CD14-positive monocyte (primary cell): ENCODE data around the gene CEP97. TPM values are rescaled to one million over a fixed set of nuclear protein-coding genes. Genes with fewer than 3 reads are reported as not detected.
A peak's percentile ranks its signal among the peaks of the same experiment; 100 is the strongest.

Source experiments
- DNase-seq, 3 donors: peaks; one replicate each; pipeline ENCODE4 v3.0.0-alpha.2; 2011 to 2022
- H2AFZ ChIP-seq: 2 replicates; pipeline ENCODE4 v1.6.0; 2012; ENCODE audit warnings: mild to moderate bottlenecking, low read depth, low read length, inconsistent platforms; ENCODE audit not compliant: insufficient read depth, poor library complexity, severe bottlenecking
- H3K27ac ChIP-seq, 2 donors: 1 replicate in 1 of 2; 2 replicates in 1 of 2; pipeline ENCODE4 v1.5.1; 2012 to 2013; ENCODE audit warnings: low read length in 2 of 2, control low read depth in 1 of 2, inconsistent platforms in 1 of 2, low read depth in 1 of 2, mild to moderate bottlenecking in 1 of 2
- H3K27me3 ChIP-seq, 2 donors: one replicate each; pipeline versions ENCODE4 v1.6.0 to v1.6.1; 2011 to 2013; ENCODE audit warnings: low read length in 2 of 2; ENCODE audit not compliant: control insufficient read depth in 2 of 2, insufficient read depth in 2 of 2
- H3K36me3 ChIP-seq, 2 donors: replicated peaks in 1 of 2; 1 replicate in 1 of 2; 2 replicates in 1 of 2; pipeline versions ENCODE4 v1.5.1 to v1.6.1; 2012 to 2013; ENCODE audit warnings: low read length in 2 of 2, control low read depth in 1 of 2, inconsistent platforms in 1 of 2, mild to moderate bottlenecking in 1 of 2; ENCODE audit not compliant: insufficient read depth in 2 of 2, control insufficient read depth in 1 of 2
- H3K4me1 ChIP-seq, 2 donors: 1 replicate in 1 of 2; 2 replicates in 1 of 2; pipeline versions ENCODE4 v1.5.1 to v1.6.1; 2012 to 2013; ENCODE audit warnings: low read length in 2 of 2, control low read depth in 1 of 2, inconsistent platforms in 1 of 2, mild to moderate bottlenecking in 1 of 2, moderate library complexity in 1 of 2; ENCODE audit not compliant: insufficient read depth in 2 of 2, control insufficient read depth in 1 of 2
- H3K4me2 ChIP-seq: replicated peaks from 2 replicates; pipeline ENCODE3; 2012; ENCODE audit warnings: low read length, moderate library complexity, mild to moderate bottlenecking; ENCODE audit not compliant: poor library complexity, severe bottlenecking; ENCODE audit errors: extremely low read depth
- H3K4me3 ChIP-seq, 3 experiments: fragments of 200-600 bp in 1 of 3; sonication (generic) in 1 of 3; replicated peaks in 1 of 3; 1 replicate in 2 of 3; 2 replicates in 1 of 3; pipeline ENCODE4 v1.5.1; 2011 to 2013; ENCODE audit warnings: low read length in 3 of 3, mild to moderate bottlenecking in 3 of 3, control low read depth in 2 of 3, low read depth in 2 of 3, inconsistent platforms in 1 of 3, moderate library complexity in 1 of 3
- H3K79me2 ChIP-seq: 2 replicates; pipeline ENCODE4 v1.6.0; 2012; ENCODE audit warnings: mild to moderate bottlenecking, control low read depth, inconsistent platforms, low read length, moderate library complexity; ENCODE audit not compliant: insufficient read depth
- H3K9ac ChIP-seq: 2 replicates; pipeline ENCODE4 v1.6.0; 2017; ENCODE audit warnings: low read length, mild to moderate bottlenecking; ENCODE audit not compliant: insufficient read depth, poor library complexity, severe bottlenecking
- H3K9me3 ChIP-seq, 2 donors: replicated peaks in 1 of 2; 1 replicate in 1 of 2; 2 replicates in 1 of 2; pipeline versions ENCODE4 v1.5.1 to v1.6.1; 2012 to 2013; ENCODE audit warnings: low read length in 2 of 2, control low read depth in 1 of 2; ENCODE audit not compliant: control insufficient read depth in 1 of 2, insufficient read depth in 1 of 2
- H4K20me1 ChIP-seq: 2 replicates; pipeline ENCODE4 v1.6.0; 2012; ENCODE audit warnings: mild to moderate bottlenecking, low read length, control low read depth, moderate library complexity; ENCODE audit not compliant: insufficient read depth
- H3K27ac Mint-ChIP-seq, 7 donors: one replicate each; pipeline ENCODE4 v1.8.0; 2020; ENCODE audit warnings: mild to moderate bottlenecking in 7 of 7, mixed read lengths in 7 of 7, moderate library complexity in 6 of 7, inconsistent platforms in 2 of 7
- H3K27me3 Mint-ChIP-seq, 3 donors: one replicate each; pipeline ENCODE4 v1.8.0; 2021 to 2022; ENCODE audit warnings: low read depth in 3 of 3, mild to moderate bottlenecking in 3 of 3, mixed read lengths in 3 of 3, moderate library complexity in 3 of 3, inconsistent platforms in 1 of 3
- H3K36me3 Mint-ChIP-seq, 2 donors: one replicate each; pipeline ENCODE4 v1.8.0; 2020; ENCODE audit warnings: mixed read lengths in 2 of 2, inconsistent platforms in 1 of 2, mild to moderate bottlenecking in 1 of 2
- H3K4me1 Mint-ChIP-seq: one replicate; pipeline ENCODE4 v1.8.0; 2020; ENCODE audit warnings: mild to moderate bottlenecking, mixed read lengths
- H3K4me3 Mint-ChIP-seq, 2 donors: one replicate each; pipeline ENCODE4 v1.8.0; 2020; ENCODE audit warnings: mild to moderate bottlenecking in 2 of 2, mixed read lengths in 2 of 2, moderate library complexity in 1 of 2
- H3K9me3 Mint-ChIP-seq, 7 donors: one replicate each; pipeline ENCODE4 v1.8.0; 2020 to 2022; ENCODE audit warnings: mixed read lengths in 7 of 7, mild to moderate bottlenecking in 6 of 7, moderate library complexity in 6 of 7, inconsistent platforms in 2 of 7
- WGBS: methylation state at CpG from one replicate; pipeline ENCODE4 v1.1.5; 2013; ENCODE audit warnings: missing lambda C conversion rate; ENCODE audit not compliant: insufficient coverage; 5-methylcytosine and 5-hydroxymethylcytosine counted together
- intact Hi-C, 2 donors: fragments of 100-400 bp; cut with micrococcal nuclease; formaldehyde crosslinking; loops; one replicate each; pipeline versions ENCODE4 v1.15.0 to v1.15.1; 2023
- polyA plus RNA-seq, 3 donors: library from polyadenylated mRNA; depleted of rRNA in 1 of 3; unstranded in 2 of 3; stranded (reverse) in 1 of 3; fragments of 300-500 nt in 2 of 3; fragments of >200 nt in 1 of 3; fragmentation: Illumina TruSeq in 2 of 3; gene quantifications; 1 replicate in 2 of 3; 2 replicates in 1 of 3; pipeline ENCODE4 v1.2.3, GENCODE V29; 2012 to 2021
- TF ChIP-seq, protein P1 (sequence below): fragments of 200-600 bp; IDR thresholded peaks from one replicate; pipeline ENCODE4 v1.8.0; 2022; ENCODE audit warnings: antibody characterized with exemption, mild to moderate bottlenecking

The CEP97 gene
- polyA plus RNA-seq, 3 donors, result 0.79 to 1.7 (median 1.5) TPM

DNA sequence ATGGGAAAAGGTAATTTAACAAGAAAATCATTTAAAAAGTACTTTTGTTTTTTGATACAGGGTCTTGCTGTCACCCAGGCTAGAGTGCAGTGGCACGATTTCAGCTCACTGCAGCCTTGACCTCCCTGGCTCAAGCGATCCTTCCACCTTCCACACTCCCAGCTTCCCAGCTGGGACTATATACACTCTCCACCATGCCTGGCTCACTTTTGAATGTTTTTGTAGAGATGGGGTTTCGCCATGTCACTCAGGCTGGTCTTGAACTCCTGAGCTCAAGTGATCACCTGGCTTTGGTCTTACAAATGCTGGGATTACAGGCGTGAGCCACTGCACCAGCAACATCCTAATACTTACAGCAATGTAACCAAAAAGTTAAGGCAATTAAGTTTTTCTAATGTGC, 43.9 kb upstream of the CEP97 start:
- Mint-ChIP-seq H3K36me3 (peaks cover 41 to 53% of the 10 kb centered on the region in 2 donors), H3K27me3 (no peaks in the 10 kb centered on the region), H3K27ac (peak overlapping the region in 4 of 7 donors; percentile 2 to 82 (median 34)), H3K9me3 (no peaks in the 10 kb centered on the region), H3K4me1 (peaks cover 23% of the 10 kb centered on the region), H3K4me3 (no peak overlapping the region)
- H3K4me2 ChIP-seq, result no peak overlapping the region
- H3K9ac ChIP-seq, result no peak overlapping the region
- DNase-seq, result no peak
- intact Hi-C loops, result no loop called here
- peaks cover 56 to 62% of the 10 kb centered on the region in 2 donors for H3K36me3 ChIP-seq
- no peak overlapping the region for H3K4me3 ChIP-seq
- TF ChIP-seq, protein P1, sequence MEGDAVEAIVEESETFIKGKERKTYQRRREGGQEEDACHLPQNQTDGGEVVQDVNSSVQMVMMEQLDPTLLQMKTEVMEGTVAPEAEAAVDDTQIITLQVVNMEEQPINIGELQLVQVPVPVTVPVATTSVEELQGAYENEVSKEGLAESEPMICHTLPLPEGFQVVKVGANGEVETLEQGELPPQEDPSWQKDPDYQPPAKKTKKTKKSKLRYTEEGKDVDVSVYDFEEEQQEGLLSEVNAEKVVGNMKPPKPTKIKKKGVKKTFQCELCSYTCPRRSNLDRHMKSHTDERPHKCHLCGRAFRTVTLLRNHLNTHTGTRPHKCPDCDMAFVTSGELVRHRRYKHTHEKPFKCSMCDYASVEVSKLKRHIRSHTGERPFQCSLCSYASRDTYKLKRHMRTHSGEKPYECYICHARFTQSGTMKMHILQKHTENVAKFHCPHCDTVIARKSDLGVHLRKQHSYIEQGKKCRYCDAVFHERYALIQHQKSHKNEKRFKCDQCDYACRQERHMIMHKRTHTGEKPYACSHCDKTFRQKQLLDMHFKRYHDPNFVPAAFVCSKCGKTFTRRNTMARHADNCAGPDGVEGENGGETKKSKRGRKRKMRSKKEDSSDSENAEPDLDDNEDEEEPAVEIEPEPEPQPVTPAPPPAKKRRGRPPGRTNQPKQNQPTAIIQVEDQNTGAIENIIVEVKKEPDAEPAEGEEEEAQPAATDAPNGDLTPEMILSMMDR, result no peak
- H4K20me1 ChIP-seq, result peaks cover 47% of the 10 kb centered on the region
- H3K4me1 ChIP-seq, result peaks cover 24 to 28% of the 10 kb centered on the region in 2 donors
- H3K79me2 ChIP-seq, result peaks cover 74% of the 10 kb centered on the region
- no peak overlapping the region for H3K27ac ChIP-seq
- WGBS, result 71% methylated on average over 2 of the region's 4 CpGs
- H3K9me3 ChIP-seq, result no peaks in the 10 kb centered on the region
- H2AFZ ChIP-seq, result no peak overlapping the region
- no peaks in the 10 kb centered on the region for H3K27me3 ChIP-seq

DNA sequence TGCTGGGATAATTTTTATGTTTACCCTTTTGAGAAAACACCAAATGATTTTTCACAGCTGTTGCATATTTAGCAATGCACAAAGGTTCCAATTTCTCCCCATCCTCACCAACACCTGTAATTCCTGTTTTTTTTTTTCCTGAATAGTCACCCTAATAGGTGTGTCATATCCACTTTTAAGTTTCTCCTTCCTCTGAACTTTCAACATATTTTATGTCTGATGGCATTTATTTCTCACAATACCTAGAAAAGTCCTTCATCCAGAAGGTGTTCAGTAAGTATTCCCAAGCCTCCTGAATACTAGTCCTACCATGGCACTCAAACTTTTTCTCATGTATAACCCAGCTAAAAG, 39.4 kb upstream of the CEP97 start:
- Histone ChIP-seq H3K4me2 (peak overlapping the region; percentile 80), H3K27ac (peak overlapping the region in 1 of 2 donors; percentile 95), H3K9ac (peak overlapping the region; percentile 87), H3K4me3 (peak overlapping the region in 2 of 3 experiments; percentile 95 to 98), H3K79me2 (peaks cover 65% of the 10 kb centered on the region), H3K4me1 (peaks cover 43 to 51% of the 10 kb centered on the region in 2 donors), H3K36me3 (peaks cover 52% of the 10 kb centered on the region in 2 donors), H4K20me1 (peaks cover 35% of the 10 kb centered on the region), H3K9me3 (no peaks in the 10 kb centered on the region), H2AFZ (no peak overlapping the region), H3K27me3 (no peaks in the 10 kb centered on the region)
- TF ChIP-seq, protein P1, result no peak
- H3K27me3 Mint-ChIP-seq, result peaks cover 0 to 2% (median 0%) of the 10 kb centered on the region in 3 donors
- peaks cover 43% of the 10 kb centered on the region in 2 donors for H3K36me3 Mint-ChIP-seq
- DNase-seq, result no peak
- intact Hi-C loops, result loop anchor here (5.0 kb wide), 2 partner anchors 37 to 113 kb away; partner anchors contain the start of genes PCNP (in 2 of the 2) and CEP97 (in 1 of the 2)
- peak overlapping the region; percentile 99 for H3K4me3 Mint-ChIP-seq
- peaks cover 39% of the 10 kb centered on the region for H3K4me1 Mint-ChIP-seq
- peaks cover 0 to 5% (median 0%) of the 10 kb centered on the region in 7 donors for H3K9me3 Mint-ChIP-seq
- H3K27ac Mint-ChIP-seq, result peak overlapping the region in 5 of 7 donors; percentile 14 to 99 (median 99)
